ENCODE results near the gene PAPOLA.

DNA sequence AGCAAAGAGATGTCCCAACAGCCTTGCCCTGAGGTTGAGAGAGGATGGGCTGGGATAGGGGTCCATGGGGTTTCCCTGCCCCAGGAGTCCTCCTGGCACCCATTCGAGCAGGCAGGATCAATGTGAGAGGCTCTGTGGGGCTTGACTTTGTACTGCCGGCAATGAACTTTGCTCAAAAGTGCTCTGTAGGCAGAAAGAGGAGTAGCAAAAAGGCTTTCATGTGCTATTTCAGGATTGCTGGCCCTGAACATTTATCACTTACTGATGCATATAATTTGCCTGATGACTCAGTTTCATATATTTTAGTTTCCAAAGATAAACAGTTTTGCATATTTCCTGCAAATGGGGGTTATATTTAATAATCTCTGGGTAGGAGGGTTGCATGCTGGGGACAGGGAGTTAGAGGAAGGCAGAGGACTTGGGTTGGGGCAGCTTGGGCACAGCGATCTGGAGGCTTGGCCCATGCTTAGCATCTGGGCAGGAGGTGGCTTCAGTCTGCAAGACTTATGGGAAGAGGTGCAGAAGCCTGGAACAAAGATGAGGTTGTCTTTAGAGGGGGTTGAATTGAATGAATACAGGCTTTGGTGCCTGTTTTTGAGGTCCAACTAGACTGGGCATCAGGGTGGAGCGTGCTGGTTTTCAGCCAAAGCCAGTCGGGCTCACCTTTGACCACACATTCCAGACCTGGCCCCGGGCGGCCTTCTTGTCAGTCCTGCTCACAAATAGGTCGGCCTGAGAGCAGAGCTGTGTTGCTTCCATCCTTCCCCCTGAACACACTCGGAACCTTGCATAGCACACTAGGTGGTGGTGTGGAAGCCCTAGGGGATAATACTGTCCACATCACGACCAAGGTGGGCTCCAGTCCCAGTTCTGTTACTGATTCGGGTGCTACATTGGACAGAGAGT lies 101.4 kb downstream of the PAPOLA start:
- TF ChIP-seq, protein P1, sequence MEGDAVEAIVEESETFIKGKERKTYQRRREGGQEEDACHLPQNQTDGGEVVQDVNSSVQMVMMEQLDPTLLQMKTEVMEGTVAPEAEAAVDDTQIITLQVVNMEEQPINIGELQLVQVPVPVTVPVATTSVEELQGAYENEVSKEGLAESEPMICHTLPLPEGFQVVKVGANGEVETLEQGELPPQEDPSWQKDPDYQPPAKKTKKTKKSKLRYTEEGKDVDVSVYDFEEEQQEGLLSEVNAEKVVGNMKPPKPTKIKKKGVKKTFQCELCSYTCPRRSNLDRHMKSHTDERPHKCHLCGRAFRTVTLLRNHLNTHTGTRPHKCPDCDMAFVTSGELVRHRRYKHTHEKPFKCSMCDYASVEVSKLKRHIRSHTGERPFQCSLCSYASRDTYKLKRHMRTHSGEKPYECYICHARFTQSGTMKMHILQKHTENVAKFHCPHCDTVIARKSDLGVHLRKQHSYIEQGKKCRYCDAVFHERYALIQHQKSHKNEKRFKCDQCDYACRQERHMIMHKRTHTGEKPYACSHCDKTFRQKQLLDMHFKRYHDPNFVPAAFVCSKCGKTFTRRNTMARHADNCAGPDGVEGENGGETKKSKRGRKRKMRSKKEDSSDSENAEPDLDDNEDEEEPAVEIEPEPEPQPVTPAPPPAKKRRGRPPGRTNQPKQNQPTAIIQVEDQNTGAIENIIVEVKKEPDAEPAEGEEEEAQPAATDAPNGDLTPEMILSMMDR (IDR thresholded peaks at IDR 0.05), result no peak
- no peak for TF ChIP-seq POLR2A (IDR thresholded peaks at IDR 0.05)
